NCI-H2029 treated with DMSO at 0.1 percent for 48 hours (cell line): ENCODE results near the gene SLC22A17.

ENCODE experiments used
- DNase-seq: peaks from one replicate; lab custom pipeline; 2025; lab: John Stamatoyannopoulos, UW

The SLC22A17 gene

DNA sequence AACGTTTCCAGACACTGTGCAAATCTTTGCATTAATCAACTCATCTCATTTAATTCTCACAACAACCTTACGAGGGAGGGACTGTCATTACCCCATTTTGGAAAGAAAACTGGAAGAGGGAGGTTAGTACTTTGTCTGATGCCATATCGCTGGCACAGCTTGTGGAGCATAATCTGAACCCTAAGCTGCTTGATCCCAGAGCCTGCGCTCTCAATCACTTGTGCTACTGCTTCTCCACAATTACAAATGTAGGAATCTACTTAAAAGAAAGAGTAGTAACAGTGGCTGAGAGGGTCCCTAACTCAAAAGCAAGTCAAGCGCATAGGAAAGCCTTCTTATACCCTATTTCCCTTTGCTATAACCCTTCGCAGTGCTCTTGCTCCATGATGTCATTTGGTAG, 9.1 kb upstream of the SLC22A17 start:
- DNase-seq: no peak

DNA sequence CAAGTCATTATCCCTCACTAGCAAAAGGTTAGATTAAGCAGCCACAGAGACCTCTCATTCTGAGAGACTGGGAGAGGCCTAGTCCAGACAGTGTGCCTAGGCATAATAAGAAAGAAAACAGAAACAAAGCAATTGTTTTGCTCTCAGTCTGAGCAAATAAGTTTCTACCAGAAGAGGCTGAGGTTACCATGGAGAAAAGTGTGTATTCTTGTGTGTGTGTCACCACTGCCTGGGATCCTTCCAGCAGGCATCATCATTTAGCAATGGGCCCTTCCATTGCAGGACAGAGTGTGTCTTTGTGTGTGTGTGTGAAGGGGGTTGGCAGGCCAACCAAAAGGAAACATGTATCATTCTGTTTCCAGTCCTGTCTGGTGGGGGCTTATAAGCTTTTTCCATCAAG, 8.6 kb upstream of the SLC22A17 start:
- DNase-seq: no peak

DNA sequence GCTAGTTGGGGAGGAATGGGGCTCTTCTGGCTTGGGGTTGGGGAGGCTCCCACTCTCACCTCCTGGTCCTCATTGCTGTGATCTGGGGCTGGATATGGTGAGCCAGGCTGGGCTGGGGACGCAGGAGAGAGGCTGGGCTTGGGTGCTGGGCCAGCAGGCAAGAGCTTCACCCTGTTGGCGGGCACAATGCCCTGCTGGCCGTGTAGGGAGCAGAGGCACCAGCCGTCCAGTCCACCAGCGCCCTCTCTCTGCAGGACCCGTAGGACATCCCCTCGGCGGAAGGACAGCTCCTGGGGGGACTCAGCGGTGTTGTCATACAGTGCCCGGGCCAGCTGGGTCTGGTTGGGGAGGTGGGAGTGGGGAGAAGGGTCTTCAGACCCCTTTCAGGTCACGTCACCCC, 7.8 kb upstream of the SLC22A17 start:
- no peak for DNase-seq

DNA sequence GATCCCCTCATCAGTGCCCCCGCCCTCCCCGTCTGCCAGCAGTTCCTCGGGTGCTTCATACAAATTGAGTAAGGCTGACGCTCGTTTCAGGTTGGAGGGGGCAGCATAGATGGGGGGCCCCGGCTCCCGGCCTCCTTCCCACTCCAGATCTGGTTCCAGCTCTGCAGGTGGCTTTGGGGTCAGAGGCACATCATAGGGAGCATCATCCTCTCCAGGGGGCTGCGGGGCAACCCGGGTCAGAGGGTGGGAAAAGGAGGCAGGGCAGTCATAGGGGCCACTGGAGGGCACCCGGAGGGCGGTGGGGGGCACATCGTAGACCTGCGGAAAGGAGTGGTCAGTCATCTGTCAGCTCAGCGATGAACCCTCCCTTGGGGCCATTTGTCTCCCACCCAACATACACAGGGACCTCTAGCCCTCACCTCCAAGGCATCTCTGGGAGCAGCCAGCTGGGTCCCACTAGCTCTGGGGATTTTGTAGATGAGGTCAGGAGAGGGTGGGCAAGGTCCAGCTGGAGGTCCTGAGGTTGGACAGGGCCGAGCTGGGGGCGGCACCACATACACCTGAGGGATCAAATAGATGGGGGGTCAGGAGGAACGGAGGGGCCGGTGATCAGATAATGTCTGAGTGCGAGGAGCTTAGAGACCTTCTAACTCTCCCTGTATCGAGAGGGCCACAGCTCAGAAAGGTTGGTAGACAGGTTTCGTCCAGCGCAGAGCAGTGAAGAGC, 7.2 kb upstream of the SLC22A17 start:
- no peak for DNase-seq

DNA sequence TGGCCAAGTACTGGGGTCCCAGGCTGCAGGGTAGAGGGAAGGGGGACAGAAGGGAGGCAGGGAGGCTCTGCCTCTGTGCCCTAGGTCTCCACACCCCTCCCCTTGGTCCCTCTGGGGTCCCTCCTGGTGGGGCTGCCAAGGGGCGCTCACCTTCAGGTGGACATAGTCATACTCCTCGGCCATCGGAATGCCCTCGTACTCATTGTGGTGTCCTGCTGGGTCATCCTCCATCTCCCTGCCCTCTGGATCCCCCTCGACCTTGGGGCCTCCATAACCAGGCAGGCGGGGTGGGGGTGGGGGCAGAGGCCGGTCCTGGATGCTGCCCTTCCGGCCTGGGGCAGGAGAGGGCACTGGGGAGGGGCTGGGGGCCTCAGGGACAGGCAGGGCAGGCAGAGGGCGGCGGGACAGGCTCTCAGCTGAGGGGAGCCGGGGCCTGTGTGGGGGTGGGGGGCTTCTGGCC, 6.5 kb upstream of the SLC22A17 start:
- no peak for DNase-seq

DNA sequence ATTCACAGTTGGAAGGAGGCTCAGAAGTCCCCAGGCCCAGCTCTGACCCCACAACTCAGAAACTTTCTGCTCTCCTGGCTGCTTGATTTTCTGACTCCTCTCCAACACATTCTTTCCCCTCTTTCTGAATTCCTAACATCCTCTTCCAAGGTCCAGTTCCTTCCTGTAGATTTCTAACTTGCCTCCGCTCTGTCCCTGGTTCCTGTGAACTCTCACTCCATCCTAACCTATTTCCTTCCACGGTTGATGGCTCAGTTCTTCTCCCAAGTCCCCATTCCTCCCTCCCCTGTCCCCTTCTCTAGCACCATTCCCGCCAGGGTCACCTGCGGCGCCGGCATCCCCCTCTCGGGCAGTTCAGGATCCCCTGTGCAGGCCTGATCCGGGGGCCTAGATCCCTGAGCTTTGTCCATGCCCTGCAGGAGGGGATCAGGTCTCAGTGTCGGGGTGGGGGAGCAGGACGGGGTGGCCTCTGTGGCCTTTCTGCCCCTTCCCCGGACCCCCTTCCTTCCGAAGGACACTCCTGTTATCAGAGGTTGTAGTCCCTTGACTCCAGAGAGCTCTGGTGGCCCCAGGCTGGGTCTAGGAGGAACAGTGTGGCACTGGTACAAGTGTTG, 6.0 kb upstream of the SLC22A17 start:
- no peak for DNase-seq

DNA sequence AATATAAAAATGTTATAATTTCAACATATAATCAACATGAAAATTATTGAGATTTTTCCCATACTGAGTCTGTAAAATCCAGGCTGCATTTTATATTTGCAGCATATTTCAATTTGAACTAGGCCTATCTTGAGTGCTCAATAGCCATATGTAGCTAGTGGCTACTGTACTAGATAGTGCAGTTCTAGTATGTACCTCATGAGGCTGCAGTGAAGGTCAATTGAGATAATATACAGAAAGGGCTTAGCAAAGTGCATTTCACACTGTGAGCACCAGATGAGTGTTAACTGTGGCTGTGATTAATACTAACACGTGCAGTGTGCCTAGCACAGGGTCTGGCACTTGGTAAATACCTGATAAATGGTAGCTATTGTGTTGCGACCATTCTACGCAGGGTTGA, 5.4 kb upstream of the SLC22A17 start:
- DNase-seq: no peak

DNA sequence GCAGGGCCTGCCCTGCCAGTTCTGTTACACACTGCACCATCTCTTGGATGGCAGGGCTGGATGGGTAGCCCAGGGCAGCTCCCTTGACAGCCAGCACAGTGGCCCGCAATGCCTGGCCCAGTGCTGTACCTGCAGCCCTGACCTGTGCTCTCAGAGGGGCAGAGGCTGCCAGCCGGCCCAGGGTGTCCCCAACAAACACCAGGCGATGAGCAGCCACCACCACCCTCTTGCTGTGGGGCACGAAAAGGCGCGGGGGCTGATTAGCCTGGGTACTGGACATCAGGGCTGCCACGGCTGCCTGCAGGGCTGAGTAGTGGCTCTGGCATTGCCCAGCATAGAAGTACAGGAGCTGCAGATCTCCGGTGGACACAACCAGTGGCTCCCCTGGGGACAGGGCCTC, 4.6 kb upstream of the SLC22A17 start:
- no peak for DNase-seq

DNA sequence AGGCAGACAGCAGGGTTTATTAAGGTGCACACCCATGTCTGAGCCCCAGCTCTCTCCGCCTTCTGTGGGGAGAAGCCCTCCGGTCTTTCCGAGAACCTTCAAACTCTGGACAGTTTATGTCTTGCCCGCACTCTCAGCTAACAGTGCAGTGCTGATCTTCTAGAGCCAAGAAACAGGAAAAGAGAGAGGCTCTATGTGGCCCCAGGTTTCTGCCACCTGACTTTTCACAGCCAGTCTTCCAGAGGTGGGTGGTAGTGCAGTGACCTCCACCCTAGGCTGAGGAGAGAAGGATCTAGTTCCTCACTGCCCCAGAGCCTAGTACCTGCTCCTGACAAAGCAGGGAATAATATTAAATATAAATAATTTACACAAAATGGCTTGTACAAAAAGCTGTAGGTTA, 4.0 kb upstream of the SLC22A17 start:
- no peak for DNase-seq

DNA sequence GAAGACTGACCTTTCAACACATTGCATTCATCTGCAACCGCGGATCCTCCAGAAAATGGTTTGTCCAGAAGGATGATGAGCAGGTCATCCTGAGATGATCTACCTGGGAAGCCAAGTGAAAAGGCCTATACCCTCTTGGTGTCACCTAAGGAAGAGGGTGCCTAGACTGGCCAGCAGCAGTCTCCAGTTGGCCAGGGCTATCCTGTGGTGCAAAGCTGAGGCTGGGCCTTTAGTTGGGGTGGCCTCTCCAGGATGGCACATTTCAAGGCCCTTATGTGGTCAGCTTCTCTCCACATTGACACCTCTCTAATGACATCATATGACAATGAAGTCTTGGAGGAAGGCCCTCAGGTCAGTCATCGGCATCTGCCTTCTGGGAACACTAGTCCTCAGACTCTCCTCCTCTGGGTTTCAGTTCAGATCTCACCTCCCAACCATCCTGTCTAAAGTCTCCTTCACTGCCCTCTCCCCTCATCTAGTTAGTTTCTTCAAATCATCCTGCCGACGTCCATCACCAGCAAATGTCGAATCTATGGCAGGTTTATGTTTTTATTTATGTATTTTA, 3.3 kb upstream of the SLC22A17 start:
- DNase-seq: no peak

DNA sequence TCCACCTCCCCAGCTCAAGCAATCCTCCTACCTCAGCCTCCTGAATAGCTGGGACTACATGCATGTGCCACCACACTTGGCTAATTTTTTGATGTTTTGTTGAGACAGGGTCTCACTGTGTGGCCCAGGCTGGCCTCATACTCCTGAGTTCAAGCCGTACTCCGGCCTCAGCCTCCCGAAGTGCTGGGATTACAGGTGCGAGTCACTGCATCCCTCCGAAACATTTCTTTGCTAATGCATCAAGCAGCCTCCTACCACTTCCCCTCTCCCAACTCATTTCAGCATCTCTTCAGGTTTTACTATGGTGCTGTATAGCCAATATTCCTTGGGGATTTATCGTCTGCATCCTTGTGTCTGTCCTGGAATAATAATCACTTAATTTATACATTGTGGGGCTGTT, 2.3 kb upstream of the SLC22A17 start:
- no peak for DNase-seq

DNA sequence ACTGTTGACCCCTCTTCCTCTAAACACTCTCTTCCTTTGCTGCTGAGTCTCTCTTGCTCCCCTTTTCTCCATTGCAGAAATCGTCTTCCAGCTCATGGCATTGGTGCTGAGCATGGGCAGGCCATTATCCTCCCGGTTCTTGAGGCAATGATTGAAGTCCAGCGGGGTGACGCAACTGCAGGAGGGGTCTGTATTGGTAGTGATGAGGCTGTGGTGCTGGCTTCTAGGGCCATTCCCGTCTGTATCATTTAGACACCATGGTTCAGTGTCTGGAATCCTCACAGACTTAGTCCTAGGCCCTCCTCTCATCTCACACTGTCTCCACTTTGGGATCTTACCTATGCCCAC, 720 bp upstream of the SLC22A17 start:
- DNase-seq: no peak

DNA sequence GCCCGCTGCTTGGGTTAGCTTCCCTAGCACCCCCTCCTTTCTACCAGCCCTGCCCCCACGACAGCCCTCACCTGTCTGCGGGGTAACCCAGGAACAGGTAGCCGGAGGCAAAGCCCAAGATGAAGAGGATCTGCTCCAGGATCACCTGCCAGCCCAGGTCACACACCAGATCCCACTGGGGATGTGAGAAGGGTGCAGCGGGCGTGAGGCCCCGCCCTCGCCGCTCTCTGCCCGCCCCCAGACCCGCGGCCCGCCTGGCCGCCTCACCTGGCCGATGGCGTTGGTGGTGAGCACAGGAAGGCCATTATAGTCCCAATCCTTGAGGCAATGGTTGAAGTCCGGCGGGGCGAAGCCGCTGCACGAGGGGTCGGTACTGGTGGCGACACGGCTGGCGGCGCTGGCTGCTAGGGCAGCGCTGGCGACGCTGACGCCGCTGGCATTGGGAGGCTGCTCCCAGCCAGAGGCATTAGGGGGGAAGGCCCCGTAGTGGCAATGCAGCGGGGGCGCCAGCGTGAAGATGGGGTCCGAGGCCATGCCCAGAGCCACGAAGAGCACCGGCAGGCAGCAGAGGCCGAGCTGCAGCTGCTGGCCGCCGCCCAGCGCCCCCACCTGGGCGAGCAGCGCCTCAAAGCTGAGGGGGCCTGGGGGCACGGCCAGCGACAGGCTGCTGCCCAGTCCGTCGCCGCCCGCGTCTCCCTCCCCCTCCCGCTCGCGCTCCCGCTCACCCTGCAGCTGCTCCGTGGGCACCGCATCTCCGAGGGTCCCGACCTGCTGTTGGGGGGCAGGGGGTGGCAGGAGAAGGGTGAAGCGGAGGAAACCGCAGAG, 794 bp downstream of the SLC22A17 start:
- no peak for DNase-seq

DNA sequence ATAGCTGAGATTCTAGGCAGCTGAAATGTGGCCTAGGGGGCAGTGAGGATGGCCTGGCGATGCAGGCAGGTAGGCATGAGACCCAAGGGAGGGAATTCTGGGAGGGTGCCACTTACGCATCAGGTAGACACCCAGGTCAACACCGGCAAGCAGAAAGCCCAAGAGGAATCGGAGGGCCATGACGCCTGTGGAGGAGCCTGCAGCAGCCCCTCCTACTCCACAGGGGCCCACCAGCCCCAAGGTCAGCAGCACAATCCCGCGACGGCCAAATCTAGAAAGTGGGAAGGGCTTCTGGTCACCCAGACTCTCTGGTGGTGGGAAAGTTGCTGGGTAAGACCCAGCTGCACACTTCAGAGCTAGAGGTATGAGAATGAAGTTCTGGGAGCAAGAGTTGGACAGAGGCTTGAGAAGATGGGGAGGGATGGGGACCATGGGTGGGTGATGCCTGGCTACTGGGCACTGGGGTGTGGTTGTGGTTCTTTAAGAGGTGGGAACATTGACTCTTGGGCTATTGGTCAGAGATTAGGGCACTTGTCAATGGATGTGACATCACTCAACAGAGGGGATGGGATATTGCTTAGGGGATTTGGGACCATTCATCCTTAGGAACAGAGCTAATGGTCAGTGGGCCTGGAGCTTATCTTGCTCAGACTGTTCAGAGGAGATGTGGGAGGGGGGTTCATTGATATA, 3.4 kb downstream of the SLC22A17 start:
- no peak for DNase-seq

DNA sequence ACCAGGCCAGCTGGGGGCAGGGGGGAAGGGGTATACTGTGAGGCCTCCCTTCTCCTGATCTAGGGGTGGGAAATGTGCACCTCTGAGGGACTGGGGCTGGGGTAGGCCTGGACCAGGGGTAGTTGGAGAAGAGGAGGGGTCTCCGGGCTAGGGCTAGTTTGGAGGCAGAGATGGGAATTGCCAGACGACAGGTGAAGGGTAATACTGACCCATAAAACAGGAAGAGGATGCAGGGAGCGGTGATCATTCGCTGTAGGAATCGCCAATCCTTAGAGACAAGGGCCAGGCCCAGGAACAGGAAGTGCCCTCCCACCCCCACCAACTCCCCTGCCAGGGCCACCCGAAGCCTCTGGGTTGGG, 4.4 kb downstream of the SLC22A17 start:
- DNase-seq: no peak

DNA sequence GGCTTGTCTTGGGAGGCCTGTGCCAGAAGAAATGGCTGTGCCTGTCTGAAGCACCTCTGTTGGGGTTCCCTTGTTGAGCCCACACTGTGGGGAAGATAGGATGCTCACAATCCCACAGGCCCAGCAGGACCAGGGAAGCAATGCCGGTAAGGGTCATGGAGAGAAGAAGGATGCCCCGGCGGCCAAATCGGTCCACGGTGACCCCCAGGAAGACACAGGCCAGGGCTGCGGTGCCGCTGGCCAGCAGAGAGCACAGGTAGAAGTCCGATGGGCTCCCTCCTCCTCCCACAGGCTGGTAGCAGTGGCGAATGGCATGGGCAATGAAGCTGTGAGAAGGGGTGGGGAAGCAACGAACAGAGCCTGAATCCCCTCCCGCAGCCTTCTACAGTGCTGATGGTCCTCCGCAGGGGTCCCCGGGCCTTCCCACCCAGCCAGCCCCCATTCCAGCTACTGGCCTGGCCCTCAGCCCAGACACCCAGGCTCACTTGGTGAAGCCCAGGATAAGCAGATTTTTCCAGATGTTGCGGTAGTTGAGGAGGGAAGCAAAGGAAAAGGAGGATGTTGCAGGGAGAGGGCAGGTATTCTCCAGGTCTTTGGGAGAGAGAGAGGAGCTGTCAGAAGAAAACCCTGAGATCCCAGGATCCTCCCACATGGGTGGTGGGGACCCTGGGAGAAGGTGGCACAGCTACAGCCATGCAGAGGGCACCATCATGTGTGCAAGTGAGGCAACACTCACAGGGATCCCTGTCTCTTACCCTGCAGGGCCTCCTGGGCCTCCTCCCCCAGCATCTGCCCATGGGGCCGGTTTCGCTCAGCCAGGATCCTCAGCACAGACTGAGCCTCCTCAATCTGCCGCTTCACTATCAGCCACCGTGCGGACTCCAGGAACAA, 5.0 kb downstream of the SLC22A17 start:
- no peak for DNase-seq

DNA sequence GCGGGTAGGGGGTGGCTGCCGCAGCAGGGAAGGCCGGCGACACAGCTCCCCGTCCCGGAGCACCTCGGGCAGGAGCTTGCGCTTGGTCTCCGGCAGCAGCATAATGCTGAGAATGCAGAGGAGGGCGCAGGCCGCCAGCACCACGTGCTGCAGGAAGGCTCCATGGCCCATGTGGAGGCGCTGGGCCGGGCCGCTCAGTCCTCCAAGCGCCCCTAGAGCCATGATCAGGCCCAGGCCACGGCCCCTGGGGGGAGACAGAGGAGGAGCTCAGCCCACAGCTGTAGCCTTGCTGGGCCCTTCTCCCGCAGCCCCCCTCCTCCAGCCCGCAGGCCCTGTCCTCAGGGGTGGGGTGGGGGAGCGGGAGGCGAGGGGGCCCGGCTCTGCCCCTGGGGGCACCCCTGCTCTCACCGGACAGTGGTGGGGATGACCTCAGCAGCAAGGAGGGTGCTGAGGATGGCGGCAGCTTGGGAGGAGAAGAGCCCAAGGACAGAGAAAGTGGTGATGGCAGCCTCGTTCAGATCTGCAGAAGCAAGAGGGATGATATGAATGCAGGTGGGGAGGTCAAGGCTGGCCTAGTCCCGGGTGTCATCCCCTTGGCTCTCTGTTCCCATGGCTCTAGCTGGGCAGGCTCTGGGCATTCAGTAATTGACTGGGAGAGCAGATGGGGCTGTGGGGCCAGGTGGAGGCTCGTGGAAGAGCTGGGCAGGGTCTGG, 5.8 kb downstream of the SLC22A17 start:
- DNase-seq: no peak

DNA sequence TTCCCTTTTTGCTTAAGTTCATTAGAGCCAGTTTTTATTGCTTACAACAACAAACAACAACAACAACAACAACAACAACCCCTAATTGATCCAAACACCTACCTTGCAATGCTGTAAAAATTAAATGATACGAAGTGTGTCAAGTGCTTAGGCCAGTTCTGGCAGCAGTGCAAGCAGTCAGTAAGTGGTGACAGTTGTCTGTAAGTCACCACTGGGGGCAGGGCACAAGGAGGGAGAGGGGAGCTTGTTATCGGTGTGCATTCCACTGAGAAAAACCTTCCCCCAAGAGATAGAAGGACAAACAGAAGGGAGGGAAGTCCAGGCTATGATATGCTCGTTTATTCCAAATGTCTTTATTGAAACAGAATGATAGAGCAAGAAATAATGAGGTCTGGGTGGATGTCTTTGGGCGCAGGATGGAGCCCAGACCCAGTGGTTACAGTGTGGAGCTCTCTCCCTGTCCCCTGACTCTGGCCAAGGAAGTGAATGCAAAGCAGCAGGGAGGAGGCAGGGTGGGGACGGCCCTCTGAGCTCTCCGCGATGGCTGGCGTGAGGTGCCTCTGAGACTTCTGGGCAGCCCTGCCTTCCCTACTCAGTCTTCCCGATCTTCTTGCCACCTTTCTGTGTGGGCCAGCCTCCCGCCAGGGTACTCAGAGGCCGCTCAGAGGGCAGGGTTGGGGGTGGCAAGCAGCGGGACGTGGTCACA, 6.5 kb downstream of the SLC22A17 start:
- no peak for DNase-seq

DNA sequence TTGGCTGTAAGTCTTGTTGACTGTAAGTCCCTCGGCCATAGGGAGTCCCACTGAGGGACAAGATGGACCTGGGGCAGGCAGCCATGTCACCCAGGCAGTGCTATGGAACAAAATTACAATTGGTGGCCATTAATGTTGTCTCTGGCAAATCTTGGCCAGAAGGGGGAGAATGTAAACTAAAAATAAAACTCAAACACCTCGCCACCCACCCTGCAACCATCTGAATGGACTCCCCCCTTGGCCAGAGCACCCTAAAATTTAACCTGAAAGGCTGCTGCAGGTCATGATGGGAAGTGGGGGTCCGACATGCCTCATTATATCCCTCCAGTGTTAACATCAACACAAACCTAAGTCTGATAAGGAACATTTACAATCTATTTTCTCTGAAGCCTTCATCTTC, 8.2 kb downstream of the SLC22A17 start:
- DNase-seq: no peak
